ENCODE measurements around the gene SMG9. TPM values are rescaled to one million over a fixed set of nuclear protein-coding genes. Genes with fewer than 3 reads are reported as not detected.

SMG9 gene
- total RNA-seq, 1 donor from 2014 or later: 35.0 TPM

DNA sequence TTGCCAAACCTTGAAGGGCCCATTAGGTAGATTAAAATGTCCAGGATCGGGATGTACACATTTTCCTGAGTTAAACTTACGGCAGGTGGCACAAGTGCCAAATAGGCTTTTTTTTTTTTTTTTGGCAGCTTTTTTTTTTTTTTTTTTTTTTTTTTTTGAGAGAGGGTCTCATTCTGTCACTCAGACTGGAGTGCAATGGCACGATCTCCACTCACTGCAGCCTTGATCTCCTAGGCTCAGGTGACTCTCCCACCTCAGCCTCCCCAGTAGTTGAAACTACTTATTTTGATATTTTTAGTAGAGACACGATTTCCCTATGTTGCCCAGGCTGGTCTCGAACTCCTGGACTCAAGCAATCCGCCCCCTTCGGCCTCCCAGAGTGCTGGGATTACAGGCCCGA is 29.9 kb downstream of the SMG9 start:
- no peaks in the 10 kb centered on the region for H3K9me3 Mint-ChIP-seq (ENCODE audit: unreplicated experiment)
- no peaks in the 10 kb centered on the region for H3K4me1 Mint-ChIP-seq (ENCODE audit: low read depth, unreplicated experiment)
- Histone ChIP-seq H2AFZ (ENCODE audit: low read depth, low read length) (no peak overlapping the region), H3K4me3 (ENCODE audit: insufficient read depth, low read depth, low read length) (no peak overlapping the region), H3K4me1 (ENCODE audit: insufficient read depth, low read length) (no peaks in the 10 kb centered on the region), H4K20me1 (ENCODE audit: insufficient read depth, low read length) (no peaks in the 10 kb centered on the region), H3K9ac (ENCODE audit: low read length) (no peak overlapping the region), H3K36me3 (ENCODE audit: insufficient read depth, low read length) (no peaks in the 10 kb centered on the region), H3K79me2 (ENCODE audit: insufficient read depth, low read length) (no peaks in the 10 kb centered on the region), H3K27me3 (ENCODE audit: insufficient read depth, low read length) (no peaks in the 10 kb centered on the region), H3K27ac (ENCODE audit: low read depth, low read length) (no peak overlapping the region), H3K9me3 (ENCODE audit: insufficient read depth, low read depth, low read length) (no peaks in the 10 kb centered on the region), H3K4me2 (ENCODE audit: low read length) (no peak overlapping the region)
- TF ChIP-seq CTCF (IDR thresholded peaks at IDR 0.05; ENCODE audit: insufficient read depth, low read depth, low read length): no peak
- TF ChIP-seq EZH2 (IDR thresholded peaks at IDR 0.05; ENCODE audit: insufficient read depth, low read length): no peak
- no peak for FAIRE-seq
- H3K27ac Mint-ChIP-seq (ENCODE audit: unreplicated experiment): no peak overlapping the region
- DNase-seq (ENCODE audit: low read depth): no peak
- peaks cover 11% of the 10 kb centered on the region for H3K27me3 Mint-ChIP-seq (ENCODE audit: low read depth, unreplicated experiment)
- H3K36me3 Mint-ChIP-seq (ENCODE audit: low read depth, unreplicated experiment): peaks cover 20% of the 10 kb centered on the region
- H3K4me3 Mint-ChIP-seq (ENCODE audit: unreplicated experiment): no peak overlapping the region

GRCh38 chr19:43723588-43723987 is 31.2 kb downstream of the SMG9 start:
- H3K27ac ChIP-seq (ENCODE audit: low read depth, low read length): no peak overlapping the region
- H3K36me3 Mint-ChIP-seq (ENCODE audit: low read depth, unreplicated experiment): peaks cover 9% of the 10 kb centered on the region
- H3K27ac Mint-ChIP-seq (ENCODE audit: unreplicated experiment): no peak overlapping the region
- no peaks in the 10 kb centered on the region for H3K9me3 Mint-ChIP-seq (ENCODE audit: unreplicated experiment)
- TF ChIP-seq EZH2 (IDR thresholded peaks at IDR 0.05; ENCODE audit: insufficient read depth, low read length): no peak
- no peak for TF ChIP-seq CTCF (IDR thresholded peaks at IDR 0.05; ENCODE audit: insufficient read depth, low read depth, low read length)
- no peaks in the 10 kb centered on the region for H3K36me3 ChIP-seq (ENCODE audit: insufficient read depth, low read length)
- no peaks in the 10 kb centered on the region for H3K79me2 ChIP-seq (ENCODE audit: insufficient read depth, low read length)
- H3K9ac ChIP-seq (ENCODE audit: low read length): no peak overlapping the region
- no peak for FAIRE-seq
- H3K4me2 ChIP-seq (ENCODE audit: low read length): no peak overlapping the region
- H2AFZ ChIP-seq (ENCODE audit: low read depth, low read length): no peak overlapping the region
- H3K4me1 ChIP-seq (ENCODE audit: insufficient read depth, low read length): no peaks in the 10 kb centered on the region
- H3K27me3 Mint-ChIP-seq (ENCODE audit: low read depth, unreplicated experiment): peaks cover 11% of the 10 kb centered on the region
- no peak overlapping the region for H3K4me3 Mint-ChIP-seq (ENCODE audit: unreplicated experiment)
- no peaks in the 10 kb centered on the region for H3K4me1 Mint-ChIP-seq (ENCODE audit: low read depth, unreplicated experiment)
- H4K20me1 ChIP-seq (ENCODE audit: insufficient read depth, low read length): no peaks in the 10 kb centered on the region
- no peak for DNase-seq (ENCODE audit: low read depth)
- no peaks in the 10 kb centered on the region for H3K9me3 ChIP-seq (ENCODE audit: insufficient read depth, low read depth, low read length)
- no peak overlapping the region for H3K4me3 ChIP-seq (ENCODE audit: insufficient read depth, low read depth, low read length)
- no peaks in the 10 kb centered on the region for H3K27me3 ChIP-seq (ENCODE audit: insufficient read depth, low read length)

GRCh38 chr19:43721469-43722048 is 33.2 kb downstream of the SMG9 start:
- peaks cover 11% of the 10 kb centered on the region for H3K27me3 Mint-ChIP-seq (ENCODE audit: low read depth, unreplicated experiment)
- Histone ChIP-seq H3K79me2 (ENCODE audit: insufficient read depth, low read length) (no peaks in the 10 kb centered on the region), H3K9ac (ENCODE audit: low read length) (no peak overlapping the region), H3K9me3 (ENCODE audit: insufficient read depth, low read depth, low read length) (no peaks in the 10 kb centered on the region), H3K27ac (ENCODE audit: low read depth, low read length) (no peak overlapping the region), H2AFZ (ENCODE audit: low read depth, low read length) (no peak overlapping the region), H3K4me1 (ENCODE audit: insufficient read depth, low read length) (no peaks in the 10 kb centered on the region), H3K4me3 (ENCODE audit: insufficient read depth, low read depth, low read length) (no peak overlapping the region), H3K4me2 (ENCODE audit: low read length) (no peak overlapping the region), H4K20me1 (ENCODE audit: insufficient read depth, low read length) (no peaks in the 10 kb centered on the region), H3K36me3 (ENCODE audit: insufficient read depth, low read length) (no peaks in the 10 kb centered on the region), H3K27me3 (ENCODE audit: insufficient read depth, low read length) (no peaks in the 10 kb centered on the region)
- no peaks in the 10 kb centered on the region for H3K36me3 Mint-ChIP-seq (ENCODE audit: low read depth, unreplicated experiment)
- H3K27ac Mint-ChIP-seq (ENCODE audit: unreplicated experiment): no peak overlapping the region
- no peak for TF ChIP-seq EZH2 (IDR thresholded peaks at IDR 0.05; ENCODE audit: insufficient read depth, low read length)
- no peak for TF ChIP-seq CTCF (IDR thresholded peaks at IDR 0.05; ENCODE audit: insufficient read depth, low read depth, low read length)
- no peaks in the 10 kb centered on the region for H3K9me3 Mint-ChIP-seq (ENCODE audit: unreplicated experiment)
- H3K4me1 Mint-ChIP-seq (ENCODE audit: low read depth, unreplicated experiment): no peaks in the 10 kb centered on the region
- no peak for FAIRE-seq
- no peak for DNase-seq (ENCODE audit: low read depth)
- H3K4me3 Mint-ChIP-seq (ENCODE audit: unreplicated experiment): no peak overlapping the region

Measured in astrocyte (in vitro differentiated cells and primary cell).